ENCODE results near the gene ARSD.

Gene ARSD

DNA sequence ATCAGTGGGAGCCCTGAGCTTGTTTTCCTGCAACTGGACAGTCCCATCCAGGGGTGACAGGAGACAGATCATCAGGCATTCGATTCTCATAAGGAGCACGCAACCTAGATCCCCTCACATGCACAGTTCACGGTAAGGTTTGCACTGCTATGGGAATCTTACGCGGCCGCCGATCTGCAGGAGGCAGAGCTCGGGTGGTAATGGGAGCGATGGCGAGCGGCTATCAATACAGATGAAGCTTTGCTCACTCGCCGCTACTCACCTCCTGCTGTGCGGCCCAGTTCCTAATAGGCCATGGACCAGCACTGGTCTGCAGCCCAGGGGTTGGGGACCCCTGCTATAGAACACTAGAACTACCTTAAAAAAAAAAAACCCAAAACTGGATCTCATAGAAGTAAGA is 45.4 kb downstream of the ARSD start:
- no peak for TF ChIP-seq ZFX (IDR thresholded peaks at IDR 0.05)
- TF ChIP-seq, protein P1, sequence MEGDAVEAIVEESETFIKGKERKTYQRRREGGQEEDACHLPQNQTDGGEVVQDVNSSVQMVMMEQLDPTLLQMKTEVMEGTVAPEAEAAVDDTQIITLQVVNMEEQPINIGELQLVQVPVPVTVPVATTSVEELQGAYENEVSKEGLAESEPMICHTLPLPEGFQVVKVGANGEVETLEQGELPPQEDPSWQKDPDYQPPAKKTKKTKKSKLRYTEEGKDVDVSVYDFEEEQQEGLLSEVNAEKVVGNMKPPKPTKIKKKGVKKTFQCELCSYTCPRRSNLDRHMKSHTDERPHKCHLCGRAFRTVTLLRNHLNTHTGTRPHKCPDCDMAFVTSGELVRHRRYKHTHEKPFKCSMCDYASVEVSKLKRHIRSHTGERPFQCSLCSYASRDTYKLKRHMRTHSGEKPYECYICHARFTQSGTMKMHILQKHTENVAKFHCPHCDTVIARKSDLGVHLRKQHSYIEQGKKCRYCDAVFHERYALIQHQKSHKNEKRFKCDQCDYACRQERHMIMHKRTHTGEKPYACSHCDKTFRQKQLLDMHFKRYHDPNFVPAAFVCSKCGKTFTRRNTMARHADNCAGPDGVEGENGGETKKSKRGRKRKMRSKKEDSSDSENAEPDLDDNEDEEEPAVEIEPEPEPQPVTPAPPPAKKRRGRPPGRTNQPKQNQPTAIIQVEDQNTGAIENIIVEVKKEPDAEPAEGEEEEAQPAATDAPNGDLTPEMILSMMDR (conservative IDR thresholded peaks at IDR 0.05), result no peak
- no peak overlapping the region for H3K27ac ChIP-seq

- no peak overlapping the region for H3K27ac ChIP-seq
These were observed 49.5 kb downstream of the ARSD start for GRCh38 chrX:2879670-2880069.

GRCh38 chrX:2878563-2878962 is 50.6 kb downstream of the ARSD start:
- no peak for TF ChIP-seq ZFX (IDR thresholded peaks at IDR 0.05)
- TF ChIP-seq, protein P1 (conservative IDR thresholded peaks at IDR 0.05), result no peak
- no peak overlapping the region for H3K27ac ChIP-seq

More at GRCh38 chrX:2879670-2880069, 49.5 kb downstream of the ARSD start:
- TF ChIP-seq ZFX (IDR thresholded peaks at IDR 0.05), result no peak

DNA sequence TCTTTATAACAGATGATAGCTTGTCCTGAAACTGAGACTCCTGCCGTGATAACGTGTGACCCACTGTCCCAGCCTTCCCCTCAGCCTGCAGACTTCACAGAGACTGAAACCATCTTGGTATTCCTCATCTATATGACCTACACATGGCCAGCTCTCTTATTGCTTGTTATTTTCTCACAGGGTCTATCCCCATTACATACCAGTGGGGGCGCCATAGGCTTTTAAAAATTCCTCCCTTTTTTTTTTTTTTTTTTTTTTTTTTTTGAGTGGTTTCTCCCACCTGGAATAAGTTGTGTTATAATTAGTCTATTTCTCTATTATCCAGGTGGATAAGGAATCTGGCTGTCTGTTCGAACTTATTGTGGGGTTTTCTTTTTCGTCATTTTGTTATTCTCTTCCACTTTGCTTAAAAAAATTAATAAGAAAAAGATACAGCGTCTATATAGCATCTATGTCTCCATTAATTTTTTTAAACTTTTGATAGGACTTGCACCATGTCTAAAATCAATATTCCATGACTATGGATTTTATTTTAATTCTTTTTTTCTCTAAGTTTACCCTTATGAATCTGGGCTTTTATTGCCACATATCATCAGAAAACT is 53.2 kb downstream of the ARSD start:
- TF ChIP-seq, protein P1 (conservative IDR thresholded peaks at IDR 0.05), result peak; percentile 55
- no peak for TF ChIP-seq ZFX (IDR thresholded peaks at IDR 0.05)
- no peak overlapping the region for H3K27ac ChIP-seq

- TF ChIP-seq, protein P1 (conservative IDR thresholded peaks at IDR 0.05), result no peak
- TF ChIP-seq ZFX (IDR thresholded peaks at IDR 0.05), result no peak
- H3K27ac ChIP-seq, result no peak overlapping the region
These were observed 54.0 kb downstream of the ARSD start for GRCh38 chrX:2875136-2875481.

GRCh38 chrX:2874222-2875135 is 54.7 kb downstream of the ARSD start:
- TF ChIP-seq ZFX (IDR thresholded peaks at IDR 0.05), result no peak
- TF ChIP-seq, protein P1 (conservative IDR thresholded peaks at IDR 0.05), result no peak

GRCh38 chrX:2872671-2873277 is 56.4 kb downstream of the ARSD start:
- no peak overlapping the region for H3K27ac ChIP-seq

More at GRCh38 chrX:2874222-2875135, 54.7 kb downstream of the ARSD start:
- H3K27ac ChIP-seq, result no peak overlapping the region

More at GRCh38 chrX:2872671-2873277, 56.4 kb downstream of the ARSD start:
- TF ChIP-seq ZFX (IDR thresholded peaks at IDR 0.05), result no peak
- TF ChIP-seq, protein P1 (conservative IDR thresholded peaks at IDR 0.05), result no peak

All from C4-2B (cell line).